K562 (cell line): Measurements from ENCODE around the gene CNPY4. TPM values are rescaled to one million over a fixed set of nuclear protein-coding genes. Genes with fewer than 3 reads are reported as not detected.

Experiments used
- DDX20 ChIP-seq: fragments of 450-650 bp; IDR thresholded peaks from 2 replicates; pipeline ENCODE4 v1.6.1; 2016; ENCODE audit warnings: missing genetic modification characterization, low read depth, mild to moderate bottlenecking, missing compliant biosample characterization, moderate library complexity
- ELK1 ChIP-seq: sonication (generic); formaldehyde crosslinking; IDR thresholded peaks from 2 replicates; pipeline ENCODE4 v1.8.1; 2022; ENCODE audit warnings: missing genetic modification reagents
- EP300 ChIP-seq: IDR thresholded peaks from 2 replicates; pipeline ENCODE4 v1.6.1; 2012; ENCODE audit warnings: low read length, improper control_type of control experiment
- NR2C2 ChIP-seq, 2 experiments: fragments of 200-800 bp in 1 of 2; sonication (Bioruptor generic) in 1 of 2; sonication (generic) in 1 of 2; formaldehyde crosslinking in 1 of 2; IDR thresholded peaks; 2 replicates each; pipeline versions ENCODE4 v1.6.1 to v1.8.0; 2016 to 2022; ENCODE audit warnings: mild to moderate bottlenecking in 1 of 2, missing compliant biosample characterization in 1 of 2, missing genetic modification characterization in 1 of 2, missing genetic modification reagents in 1 of 2
- PRPF4 ChIP-seq: fragments of 200-400 bp; formaldehyde crosslinking; IDR thresholded peaks from one replicate; pipeline ENCODE4 v1.6.1; 2017; ENCODE audit warnings: low read length, low read depth, mild to moderate bottlenecking; ENCODE audit not compliant: insufficient read depth, poor library complexity, severe bottlenecking
- RNF2 ChIP-seq: sonication (generic); IDR thresholded peaks from 2 replicates; pipeline ENCODE4 v1.6.1; 2016
- SFPQ ChIP-seq: fragments of 200-400 bp; formaldehyde crosslinking; IDR thresholded peaks from 2 replicates; pipeline ENCODE4 v1.6.1; 2017; ENCODE audit warnings: mild to moderate bottlenecking, low read depth, low read length, moderate library complexity
- STAT6 ChIP-seq: sonication (generic); formaldehyde crosslinking; IDR thresholded peaks from 2 replicates; pipeline ENCODE4 v1.8.1; 2023; ENCODE audit warnings: mild to moderate bottlenecking, missing genetic modification reagents
- ZFX ChIP-seq: sonication (generic); formaldehyde crosslinking; IDR thresholded peaks from 2 replicates; pipeline ENCODE4 v1.8.0; 2022; ENCODE audit warnings: mild to moderate bottlenecking, missing genetic modification reagents, moderate library complexity
- ZNF212 ChIP-seq: fragments of 450-650 bp; formaldehyde crosslinking; IDR thresholded peaks from 2 replicates; pipeline ENCODE4 v1.4.0; 2020; ENCODE audit warnings: mild to moderate bottlenecking
- ZNF398 ChIP-seq: fragments of 250-450 bp; sonication (Bioruptor Pico); IDR thresholded peaks from 2 replicates; pipeline ENCODE4 v1.8.0; 2021; ENCODE audit warnings: moderate library complexity, mild to moderate bottlenecking, inconsistent platforms
- polyA plus RNA-seq, 8 experiments: library from polyadenylated mRNA; depleted of rRNA in 4 of 8; stranded (reverse) in 5 of 8; unstranded in 3 of 8; fragments of >200 nt; fragmentation: Nextera tagmentation in 2 of 8; fragmentation: Illumina TruSeq in 1 of 8; extraction: Ambion mirVana in 2 of 8; extraction: Trizol in 1 of 8; gene quantifications; 2 replicates each; pipeline versions ENCODE4 v1.2.1 to v1.2.3, GENCODE V29; 2011 to 2014; ENCODE audit warnings: inconsistent platforms in 1 of 8, missing spikeins in 1 of 8
- total RNA-seq, 7 experiments: library from RNA; depleted of rRNA in 6 of 7; stranded (reverse); fragments of >200 nt in 6 of 7; fragmentation: Illumina TruSeq in 2 of 7; extraction: Trizol in 2 of 7; gene quantifications; 2 replicates each; pipeline versions ENCODE4 v1.2.1 to v1.2.3, GENCODE V29; 2011 to 2021; ENCODE audit warnings: low replicate concordance in 1 of 7
- TF ChIP-seq, protein P1 (sequence below): fragments of 250-450 bp; sonication (Bioruptor Pico); IDR thresholded peaks from 2 replicates; pipeline ENCODE4 v1.8.0; 2021; ENCODE audit warnings: moderate library complexity, mild to moderate bottlenecking, inconsistent platforms

Gene CNPY4
- total and polyA plus RNA-seq, 9 of the 15 experiments (the other 6 are each of a cell fraction or from before 2014, with no cell fraction given), result 1.9 to 11.2 (median 7.0) TPM

- TF ChIP-seq DDX20 (tag) (no peak), NR2C2 (CRISPR knock-in tag; IDR thresholded peaks at IDR 0.05) (0 out of 2 replicates have a peak, but pooled peaks have one; percentile 14), NR2C2 (tag; IDR thresholded peaks at IDR 0.05) (no peak; the same call in 1 of the 2 replicates), EP300 (0 out of 2 replicates have a peak, but pooled peaks have one; percentile 7), STAT6 (CRISPR knock-in tag) (no peak), ZNF398 (CRISPR knock-in tag) (no peak), SFPQ (no peak), RNF2 (peak; percentile 61), ZNF212 (no peak), ZFX (peak; percentile 92), PRPF4 (no peak), ELK1 (CRISPR knock-in tag) (no peak)
- TF ChIP-seq, protein P1, sequence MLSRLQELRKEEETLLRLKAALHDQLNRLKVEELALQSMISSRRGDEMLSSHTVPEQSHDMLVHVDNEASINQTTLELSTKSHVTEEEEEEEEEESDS (CRISPR knock-in tag), result no peak
These were observed 7.8 kb downstream of the CNPY4 start, which contains the start of gene MBLAC1 (continued) for GRCh38 chr7:100126931-100127865.
